ENCODE measurements around the gene WNT4.

GRCh38 chr1:22118291-22118992 lies 24.5 kb downstream of the WNT4 start:
- no peak for TF ChIP-seq LEF1 (IDR thresholded peaks at IDR 0.05; ENCODE audit: borderline replicate concordance)
- no peak for TF ChIP-seq NFRKB (IDR thresholded peaks at IDR 0.05)
- no peak for TF ChIP-seq BHLHE40 (IDR thresholded peaks at IDR 0.05; ENCODE audit: borderline replicate concordance)
- TF ChIP-seq SUZ12 (IDR thresholded peaks at IDR 0.05): no peak
- no peak for TF ChIP-seq FOXM1 (IDR thresholded peaks at IDR 0.05; ENCODE audit: borderline replicate concordance)
- no peak for TF ChIP-seq PKNOX1 (IDR thresholded peaks at IDR 0.05)
- TF ChIP-seq ARNT (IDR thresholded peaks at IDR 0.05): no peak

Measured in HEK293T (cell line).